Smooth muscle cell (in vitro differentiated cells): ENCODE data around the gene SPDYE8. TPM values are rescaled to one million over a fixed set of nuclear protein-coding genes. Genes with fewer than 3 reads are reported as not detected.
"Not testable (repeated sequence)": the region's sequence is repeated elsewhere in the genome, so short reads cannot be mapped to it uniquely, and the experiment has no call there.

Source experiments
- DNase-seq: peaks from one replicate; lab custom pipeline; 2025; ENCODE audit not compliant: unreplicated experiment; lab: John Stamatoyannopoulos, UW
- H2AFZ ChIP-seq: fragments of 200-600 bp; sonication (generic); 2 replicates; pipeline ENCODE4 v1.6.0; 2016; ENCODE audit warnings: antibody characterized with exemption, low read depth, mild to moderate bottlenecking
- H3F3A ChIP-seq: fragments of 200-600 bp; sonication (generic); 2 replicates; pipeline ENCODE4 v1.6.0; 2017; ENCODE audit warnings: antibody characterized with exemption, low read depth
- H3K27ac ChIP-seq: fragments of 200-600 bp; sonication (generic); 2 replicates; pipeline ENCODE4 v1.5.1; 2016; ENCODE audit warnings: low read depth, mild to moderate bottlenecking
- H3K27me3 ChIP-seq: fragments of 200-600 bp; sonication (generic); 2 replicates; pipeline ENCODE4 v1.6.1; 2016; ENCODE audit warnings: low read depth, mild to moderate bottlenecking
- H3K36me3 ChIP-seq: fragments of 200-600 bp; sonication (generic); 2 replicates; pipeline ENCODE4 v1.5.1; 2016; ENCODE audit warnings: low read depth
- H3K4me1 ChIP-seq: fragments of 200-600 bp; sonication (generic); 2 replicates; pipeline ENCODE4 v1.5.1; 2016; ENCODE audit warnings: low read depth
- H3K4me2 ChIP-seq: fragments of 200-600 bp; sonication (generic); 2 replicates; pipeline ENCODE4 v1.6.0; 2016; ENCODE audit warnings: mild to moderate bottlenecking
- H3K4me3 ChIP-seq: fragments of 200-600 bp; sonication (generic); 2 replicates; pipeline ENCODE4 v1.5.1; 2016; ENCODE audit warnings: mild to moderate bottlenecking
- H3K79me2 ChIP-seq: fragments of 200-600 bp; sonication (generic); 2 replicates; pipeline ENCODE4 v1.6.0; 2016; ENCODE audit warnings: low read depth, mild to moderate bottlenecking
- H3K9ac ChIP-seq: fragments of 200-600 bp; sonication (generic); 2 replicates; pipeline ENCODE4 v1.6.0; 2016; ENCODE audit warnings: low read depth
- H3K9me3 ChIP-seq: fragments of 200-600 bp; sonication (generic); replicated peaks from 2 replicates; pipeline ENCODE4 v1.5.1; 2016; ENCODE audit warnings: low read depth
- H4K20me1 ChIP-seq: fragments of 200-600 bp; sonication (generic); 2 replicates; pipeline ENCODE4 v1.6.0; 2016; ENCODE audit warnings: low read depth
- WGBS: methylation state at CpG from one replicate; pipeline ENCODE4 v1.1.7; 2016; ENCODE audit warnings: low lambda C conversion rate; 5-methylcytosine and 5-hydroxymethylcytosine counted together
- polyA plus RNA-seq: library from polyadenylated mRNA; unstranded; fragments of >200 nt; fragmentation: Nextera tagmentation; extraction: Ambion mirVana; gene quantifications from 2 replicates; pipeline ENCODE4 v1.2.1, GENCODE V29; 2016
- total RNA-seq: library from RNA; depleted of rRNA; stranded (reverse); fragments of >200 nt; gene quantifications from 2 replicates; pipeline ENCODE4 v1.2.3, GENCODE V29; 2014

SPDYE8 gene
- total and polyA plus RNA-seq, 2 experiments from 2014 or later: not detected

GRCh38 chr7:72990146-72990913 lies 39.2 kb downstream of the SPDYE8 start:
- H3K4me3 ChIP-seq, H3F3A ChIP-seq, H3K9me3 ChIP-seq: not testable (repeated sequence)

DNA sequence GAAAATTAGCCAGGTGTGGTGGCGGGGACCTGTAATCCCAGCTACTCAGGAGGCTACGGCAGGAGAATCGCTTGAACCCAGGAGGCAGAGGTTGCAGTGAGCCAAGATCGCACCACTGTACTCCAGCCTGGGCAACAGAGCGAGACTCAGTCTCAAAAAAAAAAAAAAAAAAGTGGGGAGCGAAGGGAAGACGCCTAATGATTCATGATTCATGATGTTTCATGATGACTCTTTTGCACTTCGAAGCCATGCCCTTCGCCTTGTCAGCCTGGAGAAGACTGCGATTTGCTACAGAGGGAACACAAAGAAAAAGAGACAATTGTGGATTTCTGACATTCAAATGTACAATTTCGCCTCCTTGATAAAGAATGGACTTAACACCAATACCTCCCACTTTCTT lies 47.5 kb downstream of the SPDYE8 start:
- not testable (repeated sequence) for H4K20me1 ChIP-seq, H3K9ac ChIP-seq, H3K9me3 ChIP-seq, H2AFZ ChIP-seq, H3K4me1 ChIP-seq, H3K4me2 ChIP-seq, H3K36me3 ChIP-seq, DNase-seq, H3F3A ChIP-seq, H3K27ac ChIP-seq, H3K79me2 ChIP-seq, H3K27me3 ChIP-seq, H3K4me3 ChIP-seq
- 100% methylated on average over 6 of the region's 11 CpGs for WGBS

More at GRCh38 chr7:72990146-72990913, 39.2 kb downstream of the SPDYE8 start:
- not testable (repeated sequence) for H3K4me1 ChIP-seq, H3K27ac ChIP-seq, H3K79me2 ChIP-seq, H3K36me3 ChIP-seq, DNase-seq, H3K9ac ChIP-seq, H4K20me1 ChIP-seq, H3K4me2 ChIP-seq, H3K27me3 ChIP-seq, H2AFZ ChIP-seq
- 88% methylated on average over 9 of the region's 14 CpGs for WGBS

GRCh38 chr7:72980382-72980781 lies 49.2 kb downstream of the SPDYE8 start:
- H3F3A ChIP-seq, H3K27ac ChIP-seq, H3K9ac ChIP-seq, H2AFZ ChIP-seq, H3K4me2 ChIP-seq, H3K36me3 ChIP-seq, H3K4me3 ChIP-seq, H3K9me3 ChIP-seq, H3K79me2 ChIP-seq, DNase-seq, H3K27me3 ChIP-seq, H4K20me1 ChIP-seq, H3K4me1 ChIP-seq: not testable (repeated sequence)
- 100% methylated on average over 2 of the region's 6 CpGs for WGBS

GRCh38 chr7:72976434-72976833 lies 53.1 kb downstream of the SPDYE8 start:
- H3K4me2 ChIP-seq, H3K79me2 ChIP-seq, H3K36me3 ChIP-seq, H3K9ac ChIP-seq, H3K4me1 ChIP-seq, H3K9me3 ChIP-seq, H3F3A ChIP-seq, H3K27me3 ChIP-seq, H3K27ac ChIP-seq, DNase-seq, H4K20me1 ChIP-seq, H2AFZ ChIP-seq, H3K4me3 ChIP-seq: not testable (repeated sequence)
- 100% methylated on average over 4 of the region's 12 CpGs for WGBS

DNA sequence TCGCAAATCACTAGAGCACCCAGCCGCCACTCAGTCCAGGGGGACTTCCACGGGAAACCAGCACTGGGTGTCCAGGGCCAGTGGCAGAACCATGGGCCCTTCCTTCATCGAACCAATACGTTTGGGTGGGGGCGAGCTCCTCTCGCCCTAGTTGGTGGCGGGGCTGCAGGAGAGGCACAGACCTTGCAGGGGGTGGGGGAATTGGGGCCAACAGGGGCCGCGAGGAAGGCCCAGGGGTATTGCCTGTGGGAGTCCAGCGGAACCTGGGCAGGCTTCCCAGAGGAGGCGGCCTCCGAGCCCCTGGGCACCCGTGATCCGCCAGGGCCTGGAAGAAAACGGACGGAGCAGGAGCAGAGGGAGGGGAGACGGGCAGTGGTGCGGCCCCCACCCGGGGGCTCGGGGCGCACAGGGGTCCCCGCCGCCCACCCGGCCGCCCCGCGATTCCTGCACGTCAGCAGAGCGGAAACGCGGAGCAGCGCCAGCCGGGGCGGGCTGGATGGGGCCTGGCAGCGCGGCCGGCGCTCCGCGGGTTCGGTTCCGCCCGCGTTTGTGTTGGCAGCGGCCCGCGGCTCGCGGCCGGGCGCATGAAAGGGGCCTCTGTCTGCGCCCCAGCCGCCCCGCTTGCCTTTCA lies 53.8 kb downstream of the SPDYE8 start:
- H3K9me3 ChIP-seq, H3K36me3 ChIP-seq, H3K4me1 ChIP-seq, DNase-seq, H3K4me3 ChIP-seq, H3K27ac ChIP-seq, H2AFZ ChIP-seq, H3K27me3 ChIP-seq, H3K9ac ChIP-seq, H3K79me2 ChIP-seq, H3F3A ChIP-seq, H3K4me2 ChIP-seq, H4K20me1 ChIP-seq: not testable (repeated sequence)
- WGBS: 100% methylated on average over 7 of the region's 55 CpGs

GRCh38 chr7:72974781-72975180 lies 54.8 kb downstream of the SPDYE8 start:
- not testable (repeated sequence) for H3F3A ChIP-seq, H3K4me3 ChIP-seq, H4K20me1 ChIP-seq, H3K4me2 ChIP-seq, H2AFZ ChIP-seq, H3K4me1 ChIP-seq, H3K9ac ChIP-seq, H3K79me2 ChIP-seq, H3K9me3 ChIP-seq, DNase-seq, H3K27me3 ChIP-seq, H3K27ac ChIP-seq, H3K36me3 ChIP-seq
- 100% methylated on average over 4 of the region's 7 CpGs for WGBS

DNA sequence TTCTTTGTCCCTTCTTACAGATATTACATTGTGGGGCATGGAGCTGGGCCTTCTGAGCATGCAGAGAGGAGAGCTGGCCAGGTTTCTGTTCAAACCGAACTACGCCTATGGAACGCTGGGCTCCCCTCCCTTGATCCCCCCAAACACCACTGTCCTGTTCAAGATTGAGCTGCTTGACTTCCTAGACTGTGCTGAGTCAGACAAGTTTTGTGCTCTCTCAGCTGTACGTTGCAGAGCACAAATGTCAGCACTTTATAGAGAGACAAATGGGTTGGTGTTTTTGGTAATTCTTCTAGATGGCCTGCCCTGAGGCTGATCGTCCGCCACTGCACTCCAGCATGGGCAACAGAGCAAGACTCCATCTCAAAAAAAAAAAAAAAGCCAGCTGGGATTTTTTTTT lies 58.1 kb downstream of the SPDYE8 start:
- not testable (repeated sequence) for H3K4me1 ChIP-seq, H3K27me3 ChIP-seq, H3K9ac ChIP-seq, H2AFZ ChIP-seq, H3K9me3 ChIP-seq, H3F3A ChIP-seq, H3K4me3 ChIP-seq, H3K36me3 ChIP-seq, H4K20me1 ChIP-seq, H3K4me2 ChIP-seq, DNase-seq, H3K27ac ChIP-seq, H3K79me2 ChIP-seq
- WGBS: no CpG with 5 or more reads among the region's 6 CpGs
